ENCODE measurements around the gene AQP1. TPM values are rescaled to one million over a fixed set of nuclear protein-coding genes. Genes with fewer than 3 reads are reported as not detected.

Gene AQP1
- total and polyA plus RNA-seq, 2 of the 13 experiments (the other 11 are each of a cell fraction or from before 2014, with no cell fraction given): not detected

GRCh38 chr7:30873207-30873606 lies 38.4 kb upstream of the AQP1 start:
- Histone ChIP-seq H3K36me3 (replicated peaks in 1 of 2; ENCODE audit: control insufficient read depth in 1 of 2, insufficient read depth in 2 of 2, low read length in 2 of 2) (no peaks in the 10 kb centered on the region), H2AFZ (ENCODE audit: low read length) (no peak overlapping the region), H3K79me2 (ENCODE audit: insufficient read depth, low read length) (no peaks in the 10 kb centered on the region), H3K9me3 (ENCODE audit: low read length) (no peaks in the 10 kb centered on the region), H3K4me1 (ENCODE audit: insufficient read depth, low read length) (peaks cover 9% of the 10 kb centered on the region), H3K4me3 (replicated peaks in 1 of 3; ENCODE audit: insufficient read depth in 1 of 3, low read depth in 2 of 3, low read length in 3 of 3) (no peak overlapping the region), H3K27ac (ENCODE audit: extremely low read length, insufficient read depth, low read length) (no peak overlapping the region), H3K9ac (ENCODE audit: insufficient read depth, low read depth, low read length) (no peak overlapping the region), H4K20me1 (ENCODE audit: insufficient read depth, low read length) (no peaks in the 10 kb centered on the region), H3K4me2 (ENCODE audit: low read depth, low read length) (no peak overlapping the region), H3K27me3 (ENCODE audit: control insufficient read depth in 1 of 2, insufficient read depth in 2 of 2, low read length in 2 of 2) (no peaks in the 10 kb centered on the region; a peak in 1 of 5 replicates)
- CTCF ChIA-PET (ENCODE audit: low intra/inter-chr PET ratio, low total read pairs): no interaction called here
- FAIRE-seq (no peak), ATAC-seq (no peak), DNase-seq (ENCODE audit: low spot score) (no peak)
- BruUV-seq (replicated peaks): no TSS peak
- POLR2A ChIA-PET: no interaction called here
- WGBS (ENCODE audit: low lambda C conversion rate): 0% methylated on average over 1 of the region's 2 CpGs
- intact Hi-C loops (cut with micrococcal nuclease; ENCODE audit: unreplicated experiment): no loop called here
- TF ChIP-seq STAG1 (CRISPR knock-in tag; IDR thresholded peaks at IDR 0.05) (no peak), ZFP82 (CRISPR knock-in tag; IDR thresholded peaks at IDR 0.05; ENCODE audit: borderline replicate concordance) (no peak), NCOA1 (CRISPR knock-in tag; IDR thresholded peaks at IDR 0.05) (no peak), CREB3 (CRISPR knock-in tag; IDR thresholded peaks at IDR 0.05) (no peak), ZNF772 (CRISPR knock-in tag; IDR thresholded peaks at IDR 0.05) (no peak), HNRNPK (IDR thresholded peaks at IDR 0.05; ENCODE audit: low read depth, low read length, poor library complexity, severe bottlenecking) (no peak), SMAD9 (CRISPR knock-in tag; IDR thresholded peaks at IDR 0.05) (no peak)
- TF ChIP-seq, protein P1, sequence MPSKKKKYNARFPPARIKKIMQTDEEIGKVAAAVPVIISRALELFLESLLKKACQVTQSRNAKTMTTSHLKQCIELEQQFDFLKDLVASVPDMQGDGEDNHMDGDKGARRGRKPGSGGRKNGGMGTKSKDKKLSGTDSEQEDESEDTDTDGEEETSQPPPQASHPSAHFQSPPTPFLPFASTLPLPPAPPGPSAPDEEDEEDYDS (CRISPR knock-in tag; IDR thresholded peaks at IDR 0.05): no peak
- TF ChIP-seq, protein P2, sequence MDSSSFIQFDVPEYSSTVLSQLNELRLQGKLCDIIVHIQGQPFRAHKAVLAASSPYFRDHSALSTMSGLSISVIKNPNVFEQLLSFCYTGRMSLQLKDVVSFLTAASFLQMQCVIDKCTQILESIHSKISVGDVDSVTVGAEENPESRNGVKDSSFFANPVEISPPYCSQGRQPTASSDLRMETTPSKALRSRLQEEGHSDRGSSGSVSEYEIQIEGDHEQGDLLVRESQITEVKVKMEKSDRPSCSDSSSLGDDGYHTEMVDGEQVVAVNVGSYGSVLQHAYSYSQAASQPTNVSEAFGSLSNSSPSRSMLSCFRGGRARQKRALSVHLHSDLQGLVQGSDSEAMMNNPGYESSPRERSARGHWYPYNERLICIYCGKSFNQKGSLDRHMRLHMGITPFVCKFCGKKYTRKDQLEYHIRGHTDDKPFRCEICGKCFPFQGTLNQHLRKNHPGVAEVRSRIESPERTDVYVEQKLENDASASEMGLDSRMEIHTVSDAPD (CRISPR knock-in tag; IDR thresholded peaks at IDR 0.05): no peak
- in situ Hi-C loops (cut with HindIII; ENCODE audit: extremely low pct_ligation_motif_present, low pct_unique_long_range_greater_than_20kb): no loop called here
